GM19463 (cell line): ENCODE data around the gene BNIP1.
"Not testable (repeated sequence)": the region's sequence is repeated elsewhere in the genome, so short reads cannot be mapped to it uniquely, and the experiment has no call there.

Source experiments
- ATAC-seq: cut with Tn5 transposase; IDR thresholded peaks from one replicate; pipeline ENCODE4 v1.9.1; 2021; ENCODE audit warnings: mild to moderate bottlenecking, moderate library complexity; ENCODE audit not compliant: unreplicated experiment

The BNIP1 gene, protein sequence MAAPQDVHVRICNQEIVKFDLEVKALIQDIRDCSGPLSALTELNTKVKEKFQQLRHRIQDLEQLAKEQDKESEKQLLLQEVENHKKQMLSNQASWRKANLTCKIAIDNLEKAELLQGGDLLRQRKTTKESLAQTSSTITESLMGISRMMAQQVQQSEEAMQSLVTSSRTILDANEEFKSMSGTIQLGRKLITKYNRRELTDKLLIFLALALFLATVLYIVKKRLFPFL

GRCh38 chr5:173144200-173145176, at the start of gene BNIP1:
Gene BNIP1, plus strand, starts transcription at chr5:173144531. Its CDS starts 15 bp downstream, at chr5:173144546.
- peak; percentile 92 for ATAC-seq

DNA sequence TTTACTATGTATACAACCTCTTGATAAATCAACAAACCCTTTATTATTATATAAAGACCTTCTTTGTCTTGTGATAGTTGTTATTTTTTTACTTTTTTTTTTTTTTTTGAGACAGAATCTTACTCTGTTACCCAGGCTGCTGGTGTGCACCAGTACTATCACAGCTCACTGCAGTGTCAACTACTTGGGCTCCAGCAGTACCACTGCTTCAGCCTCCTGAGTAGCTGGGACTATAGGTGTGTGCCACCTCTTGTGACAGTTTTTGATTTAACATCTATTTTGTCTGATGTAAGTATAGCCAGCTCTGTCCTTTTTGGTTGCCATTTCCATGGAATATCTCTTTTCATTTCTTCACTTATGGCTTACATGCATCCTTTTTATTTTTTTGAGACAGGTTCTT, 45.5 kb upstream of the BNIP1 start:
- no peak for ATAC-seq

- ATAC-seq, result no peak
Measured at GRCh38 chr5:173099461-173099860, 44.9 kb upstream of the BNIP1 start.

- ATAC-seq, result no peak
Measured at GRCh38 chr5:173101245-173101644, 43.1 kb upstream of the BNIP1 start.

GRCh38 chr5:173103411-173103810, 40.9 kb upstream of the BNIP1 start:
- no peak for ATAC-seq

GRCh38 chr5:173108914-173109313, 35.4 kb upstream of the BNIP1 start:
- ATAC-seq, result no peak

DNA sequence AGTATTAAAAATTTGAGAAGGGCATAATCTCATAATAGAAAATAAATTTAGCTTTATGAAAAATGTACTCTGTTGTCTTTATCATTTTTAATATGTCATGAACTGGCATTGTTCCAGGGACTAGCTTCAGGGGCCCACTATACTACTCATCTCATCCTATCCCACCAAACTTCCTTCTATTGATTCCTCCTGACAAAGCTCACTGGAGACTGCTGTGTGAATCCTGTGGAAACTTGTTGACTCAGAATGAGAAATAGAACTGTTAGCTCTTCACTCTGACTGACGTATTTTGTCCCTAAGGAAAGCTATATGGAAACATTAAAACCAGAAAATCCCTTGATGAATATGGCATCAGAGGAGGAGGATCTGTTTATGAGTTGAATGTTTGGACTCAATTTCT, 29.8 kb upstream of the BNIP1 start:
- no peak for ATAC-seq

- ATAC-seq, result no peak
Measured at GRCh38 chr5:173119719-173120118, 24.6 kb upstream of the BNIP1 start.

DNA sequence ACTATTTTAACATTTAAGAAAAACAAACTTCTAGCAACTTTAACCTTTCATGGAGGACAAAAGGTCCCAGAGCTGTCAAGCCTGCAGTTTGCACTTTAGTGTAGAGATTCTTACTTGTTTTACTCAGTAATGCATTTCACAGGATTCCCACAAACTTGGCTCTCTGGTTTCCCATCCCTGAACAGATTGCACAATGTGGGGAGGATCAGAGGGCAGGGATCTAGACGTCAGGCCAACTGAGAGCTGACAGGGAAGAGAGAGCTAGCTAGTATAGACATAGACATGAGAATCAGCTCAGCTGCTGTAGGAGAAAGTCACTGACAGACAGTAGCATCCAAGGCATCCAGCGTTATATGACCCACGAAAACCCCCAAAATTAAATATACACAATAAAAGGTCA, 20.9 kb upstream of the BNIP1 start:
- no peak for ATAC-seq

DNA sequence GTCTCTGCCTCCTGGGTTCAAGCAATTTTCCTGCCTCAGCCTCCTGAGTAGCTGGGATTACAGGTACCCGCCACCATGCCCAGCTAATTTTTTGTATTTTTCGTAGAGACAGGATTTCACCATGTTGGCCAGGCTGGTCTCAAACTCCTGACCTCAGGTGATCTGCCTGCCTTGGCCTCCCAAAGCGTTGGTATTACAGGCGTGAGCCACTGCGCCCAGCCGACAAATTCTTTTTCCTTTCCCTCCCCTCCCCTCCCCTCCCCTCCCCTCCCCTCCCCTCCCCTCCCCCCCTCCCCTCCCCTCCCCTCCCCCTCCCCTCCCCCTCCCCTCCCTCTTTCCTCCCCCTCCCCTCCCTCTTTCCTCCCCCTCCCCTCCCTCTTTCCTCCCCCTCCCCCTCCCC, 12.2 kb upstream of the BNIP1 start:
- not testable (repeated sequence) for ATAC-seq

DNA sequence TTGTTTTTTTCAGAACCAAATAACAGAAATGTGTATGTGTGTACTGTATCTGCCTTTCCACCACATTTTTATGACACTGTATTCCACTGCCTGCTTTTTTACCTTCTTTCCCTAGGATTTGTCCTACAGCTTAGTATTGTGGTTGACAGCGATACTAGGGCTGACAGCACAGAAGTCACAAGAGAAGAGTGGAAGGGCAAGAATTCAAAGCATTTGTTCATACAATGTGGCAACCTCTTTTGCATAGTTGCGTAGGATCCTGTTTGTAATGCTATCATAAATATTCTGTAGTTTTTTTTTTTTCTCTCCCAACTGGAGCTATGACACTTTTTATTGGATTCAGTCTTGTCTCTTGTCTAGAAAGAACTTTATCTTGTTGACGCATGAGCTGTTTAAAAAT, 5.6 kb upstream of the BNIP1 start:
- no peak for ATAC-seq

DNA sequence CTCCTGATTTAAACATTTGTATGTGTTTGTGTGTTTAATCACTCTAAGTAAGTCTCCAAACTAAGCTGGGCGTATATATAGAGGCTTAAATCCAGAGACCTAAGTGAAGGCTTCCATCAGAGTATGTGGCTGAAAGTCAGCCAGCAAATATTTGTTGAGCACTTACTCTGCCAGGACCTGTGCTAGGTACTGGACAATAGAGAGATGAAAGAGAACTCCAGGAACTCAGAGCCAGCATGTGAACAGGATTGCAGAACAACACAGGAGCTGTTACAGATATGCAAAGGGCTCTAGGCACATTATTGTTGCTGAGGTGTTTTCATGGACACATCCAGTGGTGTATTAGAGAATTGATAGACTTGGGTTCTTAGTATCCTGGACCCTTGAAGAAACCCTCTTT, 4.7 kb upstream of the BNIP1 start:
- no peak for ATAC-seq

DNA sequence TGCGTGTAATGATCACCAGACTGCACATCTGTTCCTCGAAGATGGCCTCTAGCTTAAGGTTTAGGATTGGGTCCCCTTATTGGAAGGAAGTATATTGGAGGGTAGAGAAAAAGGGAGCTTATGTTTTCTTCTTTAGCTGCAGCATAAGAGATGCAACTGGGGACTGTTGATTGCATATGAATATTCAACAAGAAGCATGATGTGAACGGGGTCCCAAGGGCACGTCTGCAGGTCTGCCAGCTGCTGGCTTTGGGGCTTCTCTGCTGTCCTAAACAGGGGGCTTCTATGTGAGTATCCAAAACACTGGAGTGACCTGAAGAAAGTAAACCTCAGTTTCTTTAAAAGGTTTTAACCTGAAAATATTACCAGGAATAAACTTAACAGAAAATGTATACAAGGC, 3.6 kb upstream of the BNIP1 start:
- no peak for ATAC-seq

DNA sequence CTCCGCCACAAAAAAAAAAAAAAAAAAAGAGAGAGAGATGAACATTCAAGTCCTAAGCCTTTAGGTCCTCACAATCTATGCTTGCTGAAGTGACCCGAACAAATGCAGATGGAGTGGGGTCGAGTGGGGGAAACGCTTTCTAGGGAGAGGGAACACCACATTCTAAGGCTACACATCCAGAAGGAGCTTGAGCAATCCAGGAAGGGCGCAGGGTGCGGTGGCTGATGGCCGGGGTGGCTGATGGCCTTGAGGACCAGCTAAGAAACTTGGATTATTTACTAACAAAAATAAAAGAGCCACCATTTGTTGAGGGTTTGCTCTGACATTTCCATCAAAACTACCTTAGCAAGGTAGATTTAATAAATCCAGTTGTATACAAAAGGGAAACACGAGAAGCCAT, 764 bp upstream of the BNIP1 start:
- no peak for ATAC-seq

DNA sequence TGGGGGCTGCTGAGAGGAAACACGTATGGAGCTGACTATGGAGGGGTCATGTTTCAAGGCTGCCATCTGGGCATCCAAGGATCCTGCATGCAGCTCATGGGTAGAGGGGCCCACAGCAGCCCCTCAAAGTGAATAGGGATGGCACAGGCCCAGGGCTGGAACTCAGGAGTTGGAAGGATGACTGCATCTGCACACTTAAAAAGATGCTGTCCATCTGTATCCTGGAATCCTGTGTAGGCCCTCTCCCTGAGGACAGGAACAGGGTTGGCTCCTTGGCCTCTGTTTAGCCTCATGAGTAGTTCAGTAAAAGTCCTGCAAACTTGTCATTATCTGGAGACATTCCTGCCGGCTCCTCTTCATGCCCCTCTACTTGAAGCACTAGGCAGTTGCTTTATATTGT, 4.0 kb downstream of the BNIP1 start:
- ATAC-seq, result no peak

DNA sequence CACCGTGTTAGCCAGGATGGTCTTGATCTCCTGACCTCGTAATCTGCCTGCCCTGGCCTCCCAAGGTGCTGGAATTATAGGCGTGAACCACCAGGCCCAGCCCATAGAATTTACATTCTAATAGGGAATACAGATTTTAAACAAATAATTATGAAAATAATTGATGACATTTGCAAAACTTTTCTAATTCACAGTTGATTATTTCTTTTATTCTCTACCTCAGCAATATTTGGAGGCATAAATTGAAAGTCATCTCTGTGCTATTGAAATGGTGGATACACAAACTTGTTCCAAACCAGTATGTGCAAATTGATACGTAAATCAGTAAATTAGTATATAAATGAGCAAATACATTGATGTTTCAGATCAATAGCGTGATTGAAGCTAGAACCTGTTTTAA, 8.2 kb downstream of the BNIP1 start:
- ATAC-seq, result no peak

DNA sequence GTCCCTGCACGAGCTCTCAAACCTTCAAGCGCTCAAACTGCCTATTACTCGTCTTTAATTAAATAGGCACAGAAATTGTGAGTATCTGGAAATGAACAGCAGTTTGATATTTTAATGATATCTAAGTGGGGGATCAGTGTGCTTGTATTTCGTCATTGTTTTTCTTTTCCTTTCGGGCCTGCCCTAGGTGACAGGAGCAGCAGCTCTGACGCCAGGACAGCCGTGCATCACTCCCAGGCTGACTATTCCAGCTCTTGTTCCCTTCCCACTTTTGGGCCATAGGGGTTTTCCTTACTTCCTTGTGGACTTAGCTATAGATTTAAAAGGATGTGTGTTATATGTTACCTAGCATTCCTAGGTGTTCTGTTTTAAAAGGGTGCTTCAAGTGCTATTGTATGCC, 9.5 kb downstream of the BNIP1 start:
- no peak for ATAC-seq

GRCh38 chr5:173154619-173155018, 10.3 kb downstream of the BNIP1 start:
- not testable (repeated sequence) for ATAC-seq

DNA sequence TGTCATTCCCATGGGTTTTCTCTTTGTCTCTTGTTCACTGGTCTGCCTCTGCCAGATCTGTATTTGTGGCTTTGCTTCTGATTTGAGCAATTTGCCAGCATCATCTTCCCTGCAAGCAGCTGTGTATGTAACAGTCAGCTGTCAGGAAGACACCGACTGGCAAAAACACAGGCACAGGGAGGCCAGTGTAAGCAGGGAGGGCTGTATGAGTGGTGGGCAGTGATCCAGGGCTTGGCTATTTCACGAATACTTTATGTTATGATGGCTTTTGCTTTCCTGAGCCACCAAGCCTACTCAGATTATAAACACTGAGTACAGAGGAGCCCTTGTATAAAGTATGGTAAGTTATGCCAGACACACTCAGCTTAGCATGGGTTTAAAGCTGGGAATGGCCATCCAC, 11.6 kb downstream of the BNIP1 start:
- ATAC-seq, result no peak

GRCh38 chr5:173158366-173158765, 14.0 kb downstream of the BNIP1 start:
- no peak for ATAC-seq

DNA sequence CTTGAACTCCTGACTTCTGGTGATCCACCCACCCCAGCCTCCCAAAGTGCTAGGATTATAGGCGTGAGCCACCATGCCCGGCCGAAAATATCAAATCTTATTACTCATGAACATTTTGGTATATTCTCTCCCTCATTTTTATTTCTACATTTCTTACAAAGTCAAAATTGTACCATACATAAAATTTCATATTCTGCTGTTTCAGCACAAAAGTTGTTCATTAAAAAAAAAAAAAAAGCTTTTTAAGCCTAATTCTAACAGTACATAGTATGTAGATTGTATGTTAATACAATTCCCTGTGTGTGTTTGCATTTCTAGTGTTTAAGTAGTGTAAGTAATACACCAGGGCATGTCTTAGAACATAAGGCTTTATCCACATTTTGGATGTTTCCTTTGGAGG, 14.9 kb downstream of the BNIP1 start:
- no peak for ATAC-seq

GRCh38 chr5:173161148-173161547, 16.8 kb downstream of the BNIP1 start:
- no peak for ATAC-seq
